ENCODE measurements around the gene PRR18. TPM values are rescaled to one million over a fixed set of nuclear protein-coding genes. Genes with fewer than 3 reads are reported as not detected.

The PRR18 gene
- total and polyA plus RNA-seq, 9 of the 15 experiments (the other 6 are each of a cell fraction or from before 2014, with no cell fraction given) = not detected

GRCh38 chr6:166308769-166309589 lies 787 bp upstream of the PRR18 start:
- no peak for TF ChIP-seq ZNF644 (tag; IDR thresholded peaks at IDR 0.05; ENCODE audit: low read depth)
- no peak for TF ChIP-seq POLR2A (conservative IDR thresholded peaks at IDR 0.05)
- TF ChIP-seq, protein P1, sequence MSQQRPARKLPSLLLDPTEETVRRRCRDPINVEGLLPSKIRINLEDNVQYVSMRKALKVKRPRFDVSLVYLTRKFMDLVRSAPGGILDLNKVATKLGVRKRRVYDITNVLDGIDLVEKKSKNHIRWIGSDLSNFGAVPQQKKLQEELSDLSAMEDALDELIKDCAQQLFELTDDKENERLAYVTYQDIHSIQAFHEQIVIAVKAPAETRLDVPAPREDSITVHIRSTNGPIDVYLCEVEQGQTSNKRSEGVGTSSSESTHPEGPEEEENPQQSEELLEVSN (IDR thresholded peaks at IDR 0.05; ENCODE audit: borderline replicate concordance in 1 of 2, extremely low read depth in 1 of 2, insufficient read depth in 1 of 2, insufficient read length in 1 of 2, low read depth in 1 of 2, low read length in 1 of 2, poor library complexity in 1 of 2, severe bottlenecking in 1 of 2) = peak in 1 of 2 experiments; percentile 34
- TF ChIP-seq ZNF384 (IDR thresholded peaks at IDR 0.05; ENCODE audit: low read depth, low read length) = no peak
- TF ChIP-seq L3MBTL2 (IDR thresholded peaks at IDR 0.05) = peak; percentile 69
- TF ChIP-seq, protein P2, sequence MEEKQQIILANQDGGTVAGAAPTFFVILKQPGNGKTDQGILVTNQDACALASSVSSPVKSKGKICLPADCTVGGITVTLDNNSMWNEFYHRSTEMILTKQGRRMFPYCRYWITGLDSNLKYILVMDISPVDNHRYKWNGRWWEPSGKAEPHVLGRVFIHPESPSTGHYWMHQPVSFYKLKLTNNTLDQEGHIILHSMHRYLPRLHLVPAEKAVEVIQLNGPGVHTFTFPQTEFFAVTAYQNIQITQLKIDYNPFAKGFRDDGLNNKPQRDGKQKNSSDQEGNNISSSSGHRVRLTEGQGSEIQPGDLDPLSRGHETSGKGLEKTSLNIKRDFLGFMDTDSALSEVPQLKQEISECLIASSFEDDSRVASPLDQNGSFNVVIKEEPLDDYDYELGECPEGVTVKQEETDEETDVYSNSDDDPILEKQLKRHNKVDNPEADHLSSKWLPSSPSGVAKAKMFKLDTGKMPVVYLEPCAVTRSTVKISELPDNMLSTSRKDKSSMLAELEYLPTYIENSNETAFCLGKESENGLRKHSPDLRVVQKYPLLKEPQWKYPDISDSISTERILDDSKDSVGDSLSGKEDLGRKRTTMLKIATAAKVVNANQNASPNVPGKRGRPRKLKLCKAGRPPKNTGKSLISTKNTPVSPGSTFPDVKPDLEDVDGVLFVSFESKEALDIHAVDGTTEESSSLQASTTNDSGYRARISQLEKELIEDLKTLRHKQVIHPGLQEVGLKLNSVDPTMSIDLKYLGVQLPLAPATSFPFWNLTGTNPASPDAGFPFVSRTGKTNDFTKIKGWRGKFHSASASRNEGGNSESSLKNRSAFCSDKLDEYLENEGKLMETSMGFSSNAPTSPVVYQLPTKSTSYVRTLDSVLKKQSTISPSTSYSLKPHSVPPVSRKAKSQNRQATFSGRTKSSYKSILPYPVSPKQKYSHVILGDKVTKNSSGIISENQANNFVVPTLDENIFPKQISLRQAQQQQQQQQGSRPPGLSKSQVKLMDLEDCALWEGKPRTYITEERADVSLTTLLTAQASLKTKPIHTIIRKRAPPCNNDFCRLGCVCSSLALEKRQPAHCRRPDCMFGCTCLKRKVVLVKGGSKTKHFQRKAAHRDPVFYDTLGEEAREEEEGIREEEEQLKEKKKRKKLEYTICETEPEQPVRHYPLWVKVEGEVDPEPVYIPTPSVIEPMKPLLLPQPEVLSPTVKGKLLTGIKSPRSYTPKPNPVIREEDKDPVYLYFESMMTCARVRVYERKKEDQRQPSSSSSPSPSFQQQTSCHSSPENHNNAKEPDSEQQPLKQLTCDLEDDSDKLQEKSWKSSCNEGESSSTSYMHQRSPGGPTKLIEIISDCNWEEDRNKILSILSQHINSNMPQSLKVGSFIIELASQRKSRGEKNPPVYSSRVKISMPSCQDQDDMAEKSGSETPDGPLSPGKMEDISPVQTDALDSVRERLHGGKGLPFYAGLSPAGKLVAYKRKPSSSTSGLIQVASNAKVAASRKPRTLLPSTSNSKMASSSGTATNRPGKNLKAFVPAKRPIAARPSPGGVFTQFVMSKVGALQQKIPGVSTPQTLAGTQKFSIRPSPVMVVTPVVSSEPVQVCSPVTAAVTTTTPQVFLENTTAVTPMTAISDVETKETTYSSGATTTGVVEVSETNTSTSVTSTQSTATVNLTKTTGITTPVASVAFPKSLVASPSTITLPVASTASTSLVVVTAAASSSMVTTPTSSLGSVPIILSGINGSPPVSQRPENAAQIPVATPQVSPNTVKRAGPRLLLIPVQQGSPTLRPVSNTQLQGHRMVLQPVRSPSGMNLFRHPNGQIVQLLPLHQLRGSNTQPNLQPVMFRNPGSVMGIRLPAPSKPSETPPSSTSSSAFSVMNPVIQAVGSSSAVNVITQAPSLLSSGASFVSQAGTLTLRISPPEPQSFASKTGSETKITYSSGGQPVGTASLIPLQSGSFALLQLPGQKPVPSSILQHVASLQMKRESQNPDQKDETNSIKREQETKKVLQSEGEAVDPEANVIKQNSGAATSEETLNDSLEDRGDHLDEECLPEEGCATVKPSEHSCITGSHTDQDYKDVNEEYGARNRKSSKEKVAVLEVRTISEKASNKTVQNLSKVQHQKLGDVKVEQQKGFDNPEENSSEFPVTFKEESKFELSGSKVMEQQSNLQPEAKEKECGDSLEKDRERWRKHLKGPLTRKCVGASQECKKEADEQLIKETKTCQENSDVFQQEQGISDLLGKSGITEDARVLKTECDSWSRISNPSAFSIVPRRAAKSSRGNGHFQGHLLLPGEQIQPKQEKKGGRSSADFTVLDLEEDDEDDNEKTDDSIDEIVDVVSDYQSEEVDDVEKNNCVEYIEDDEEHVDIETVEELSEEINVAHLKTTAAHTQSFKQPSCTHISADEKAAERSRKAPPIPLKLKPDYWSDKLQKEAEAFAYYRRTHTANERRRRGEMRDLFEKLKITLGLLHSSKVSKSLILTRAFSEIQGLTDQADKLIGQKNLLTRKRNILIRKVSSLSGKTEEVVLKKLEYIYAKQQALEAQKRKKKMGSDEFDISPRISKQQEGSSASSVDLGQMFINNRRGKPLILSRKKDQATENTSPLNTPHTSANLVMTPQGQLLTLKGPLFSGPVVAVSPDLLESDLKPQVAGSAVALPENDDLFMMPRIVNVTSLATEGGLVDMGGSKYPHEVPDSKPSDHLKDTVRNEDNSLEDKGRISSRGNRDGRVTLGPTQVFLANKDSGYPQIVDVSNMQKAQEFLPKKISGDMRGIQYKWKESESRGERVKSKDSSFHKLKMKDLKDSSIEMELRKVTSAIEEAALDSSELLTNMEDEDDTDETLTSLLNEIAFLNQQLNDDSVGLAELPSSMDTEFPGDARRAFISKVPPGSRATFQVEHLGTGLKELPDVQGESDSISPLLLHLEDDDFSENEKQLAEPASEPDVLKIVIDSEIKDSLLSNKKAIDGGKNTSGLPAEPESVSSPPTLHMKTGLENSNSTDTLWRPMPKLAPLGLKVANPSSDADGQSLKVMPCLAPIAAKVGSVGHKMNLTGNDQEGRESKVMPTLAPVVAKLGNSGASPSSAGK (IDR thresholded peaks at IDR 0.05) = peak; percentile 35; the same call in 1 of the 2 replicates
- no peak for TF ChIP-seq ZNF79 (CRISPR knock-in tag; IDR thresholded peaks at IDR 0.05; ENCODE audit: low read depth)
- no TSS peak for BruUV-seq (replicated peaks)
- no peak overlapping the region for H3K27ac ChIP-seq (ENCODE audit: extremely low read depth, low read depth, low read length)
- no peak overlapping the region for H3K4me2 ChIP-seq (ENCODE audit: insufficient read depth, low read length)
- 25% methylated on average over 11 of the region's 11 CpGs for WGBS (ENCODE audit: insufficient coverage, low coverage, missing lambda C conversion rate)
- DNase-seq (ENCODE audit: extremely low read depth in 1 of 4, low spot score in 3 of 4) (no peak), ATAC-seq (no peak), FAIRE-seq (no peak)
- no peaks in the 10 kb centered on the region for H3K9me3 ChIP-seq (replicated peaks; ENCODE audit: control insufficient read depth, insufficient read depth, low read depth, low read length)
- ChIA-PET CTCF (ENCODE audit: low intra/inter-chr PET ratio) (no interaction called here), POLR2A (interaction anchor here (0.6 kb wide), 1 partner anchor 1035 kb away, joined by 4 read pairs; no protein-coding TSS in a partner anchor)
- in situ Hi-C loops (cut with MboI) = no loop called here
- no peaks in the 10 kb centered on the region for H3K36me3 ChIP-seq (ENCODE audit: control insufficient read depth, insufficient read depth, low read length)
- H3K4me3 ChIP-seq = no peak overlapping the region
- H3K9me1 ChIP-seq (ENCODE audit: control insufficient read depth, insufficient read depth, low read length) = no peaks in the 10 kb centered on the region
- H2AFZ ChIP-seq (ENCODE audit: low read depth, low read length) = no peak overlapping the region
- H3K4me1 ChIP-seq (replicated peaks in 1 of 2; ENCODE audit: control insufficient read depth in 2 of 2, insufficient read depth in 2 of 2, low read length in 2 of 2) = peaks cover 0 to 8% of the 10 kb centered on the region in 2 experiments; a peak in 2 of 5 replicates
- H3K79me2 ChIP-seq (ENCODE audit: control insufficient read depth, insufficient read depth, low read length) = no peaks in the 10 kb centered on the region
- intact Hi-C loops (cut with micrococcal nuclease) = no loop called here
- H4K20me1 ChIP-seq (replicated peaks; ENCODE audit: control insufficient read depth, insufficient read depth, low read length) = no peaks in the 10 kb centered on the region
- H3K9ac ChIP-seq (ENCODE audit: insufficient read depth in 1 of 2, low read depth in 2 of 2, low read length in 2 of 2) = no peak overlapping the region
- peaks cover 24 to 41% of the 10 kb centered on the region in 2 experiments for H3K27me3 ChIP-seq (ENCODE audit: control insufficient read depth in 2 of 2, insufficient read depth in 2 of 2, low read length in 2 of 2)

All from K562 (cell line).